IMR-90 (cell line): ENCODE data around the gene KIF18A. TPM values are rescaled to one million over a fixed set of nuclear protein-coding genes. Genes with fewer than 3 reads are reported as not detected.
A peak's percentile ranks its signal among the peaks of the same experiment; 100 is the strongest.

Experiments used
- ATAC-seq: fragments of 200-7000 bp; cut with Tn5 transposase; 2 replicates; pipeline ENCODE4 v1.9.1; 2020; ENCODE audit warnings: low read depth, mild to moderate bottlenecking, moderate library complexity
- BruUV-seq: library from RNA; stranded (reverse); fragments of 400-500 nt; replicated peaks from 2 replicates; lab custom pipeline; 2021; lab: Mats Ljungman, UMichigan
- CTCF ChIA-PET: fragments of 300-600 bp; formaldehyde crosslinking; extraction: SDS; loops from one replicate; lab custom pipeline; 2021; ENCODE audit warnings: antibody characterized with exemption; lab: Yijun Ruan, JAX
- POLR2A ChIA-PET: fragments of 300-600 bp; sonication (Branson Sonifier 250); formaldehyde crosslinking; loops from one replicate; lab custom pipeline; 2022; ENCODE audit warnings: antibody characterized with exemption; ENCODE audit not compliant: unreplicated experiment; lab: Charles Lee
- DNase-seq: peaks from one replicate; pipeline ENCODE4 v3.0.0; 2013
- H2AFZ ChIP-seq: replicated peaks from 2 replicates; pipeline ENCODE3; 2013; ENCODE audit warnings: low read length, mild to moderate bottlenecking; ENCODE audit not compliant: poor library complexity
- H2AK5ac ChIP-seq: 2 replicates; pipeline ENCODE4 v1.6.1; 2013; ENCODE audit warnings: low read depth, low read length, inconsistent platforms
- H2AK9ac ChIP-seq: replicated peaks from 2 replicates; pipeline ENCODE3; 2013; ENCODE audit warnings: mild to moderate bottlenecking, low read depth, low read length, moderate library complexity; ENCODE audit not compliant: poor library complexity
- H2BK120ac ChIP-seq: 2 replicates; pipeline ENCODE4 v1.6.1; 2013; ENCODE audit warnings: low read depth, low read length, inconsistent platforms
- H2BK15ac ChIP-seq: 3 replicates; pipeline ENCODE4 v1.6.1; 2013; ENCODE audit warnings: low read depth, low read length, inconsistent platforms
- H2BK20ac ChIP-seq: 2 replicates; pipeline ENCODE4 v1.6.1; 2013; ENCODE audit warnings: low read depth, mild to moderate bottlenecking, inconsistent platforms, low read length, moderate library complexity
- H2BK5ac ChIP-seq: 2 replicates; pipeline ENCODE4 v1.6.1; 2013; ENCODE audit warnings: mild to moderate bottlenecking, low read depth, low read length, inconsistent platforms; ENCODE audit not compliant: poor library complexity, severe bottlenecking
- H3K14ac ChIP-seq: replicated peaks from 2 replicates; pipeline ENCODE4 v1.6.1; 2013; ENCODE audit warnings: low read depth, low read length, inconsistent platforms
- H3K18ac ChIP-seq: 2 replicates; pipeline ENCODE4 v1.6.1; 2013; ENCODE audit warnings: low read depth, low read length, control low read depth
- H3K23ac ChIP-seq: 2 replicates; pipeline ENCODE4 v1.6.1; 2013; ENCODE audit warnings: low read depth, low read length, inconsistent platforms
- H3K27ac ChIP-seq: 2 replicates; pipeline ENCODE4 v1.5.1; 2013; ENCODE audit warnings: mild to moderate bottlenecking, control low read depth, low read length; ENCODE audit not compliant: insufficient read depth
- H3K27me3 ChIP-seq: 2 replicates; pipeline ENCODE4 v1.6.1; 2013; ENCODE audit warnings: low read length; ENCODE audit not compliant: control insufficient read depth, insufficient read depth
- H3K36me3 ChIP-seq: 2 replicates; pipeline ENCODE4 v1.6.1; 2013; ENCODE audit warnings: low read length, mixed read lengths; ENCODE audit not compliant: control insufficient read depth, insufficient read depth
- H3K4ac ChIP-seq: 2 replicates; pipeline ENCODE4 v1.6.1; 2013; ENCODE audit warnings: low read depth, low read length, inconsistent platforms
- H3K4me1 ChIP-seq: 2 replicates; pipeline ENCODE4 v1.6.1; 2013; ENCODE audit warnings: low read length, mixed read lengths; ENCODE audit not compliant: control insufficient read depth, insufficient read depth
- H3K4me2 ChIP-seq: 2 replicates; pipeline ENCODE4 v1.6.1; 2013; ENCODE audit warnings: low read depth, mild to moderate bottlenecking, control low read depth, low read length, moderate library complexity
- H3K4me3 ChIP-seq: 2 replicates; pipeline ENCODE4 v1.5.1; 2013; ENCODE audit warnings: low read depth, mild to moderate bottlenecking, control low read depth, low read length, moderate library complexity; ENCODE audit not compliant: insufficient read depth
- H3K56ac ChIP-seq: 2 replicates; pipeline ENCODE4 v1.6.1; 2013; ENCODE audit warnings: low read length, inconsistent platforms; ENCODE audit not compliant: insufficient read depth; ENCODE audit errors: extremely low read depth
- H3K79me1 ChIP-seq, 2 experiments: 2 replicates each; pipeline ENCODE4 v1.6.1; 2013; ENCODE audit warnings: low read length in 2 of 2, inconsistent platforms in 1 of 2, low read depth in 1 of 2
- H3K9ac ChIP-seq: 2 replicates; pipeline ENCODE4 v1.6.1; 2013; ENCODE audit warnings: low read depth, low read length, control low read depth
- H3K9me1 ChIP-seq: 2 replicates; pipeline ENCODE4 v1.6.1; 2013; ENCODE audit warnings: low read length, inconsistent platforms; ENCODE audit not compliant: insufficient read depth
- H3K9me3 ChIP-seq: 2 replicates; pipeline ENCODE4 v1.6.1; 2013; ENCODE audit warnings: low read length; ENCODE audit not compliant: control insufficient read depth, insufficient read depth
- H4K20me1 ChIP-seq: 2 replicates; pipeline ENCODE4 v1.6.1; 2013; ENCODE audit warnings: low read length, inconsistent platforms; ENCODE audit not compliant: insufficient read depth
- H4K5ac ChIP-seq: 2 replicates; pipeline ENCODE4 v1.6.1; 2013; ENCODE audit warnings: mild to moderate bottlenecking, low read depth, low read length, control low read depth
- H4K8ac ChIP-seq, 2 experiments: 2 replicates each; pipeline ENCODE4 v1.6.1; 2013; ENCODE audit warnings: low read depth in 2 of 2, low read length in 2 of 2, control low read depth in 1 of 2, inconsistent platforms in 1 of 2
- H4K91ac ChIP-seq: 2 replicates; pipeline ENCODE4 v1.6.1; 2013; ENCODE audit warnings: low read depth, low read length, inconsistent platforms; ENCODE audit not compliant: insufficient read depth
- BHLHE40 ChIP-seq: fragments of 150-350 bp; IDR thresholded peaks from 2 replicates; pipeline ENCODE4 v1.6.1; 2016; ENCODE audit warnings: mild to moderate bottlenecking, low read depth, low read length
- CEBPB ChIP-seq: IDR thresholded peaks from 2 replicates; pipeline ENCODE4 v1.6.1; 2012; ENCODE audit warnings: low read depth, low read length, improper control_type of control experiment
- CHD1 ChIP-seq: IDR thresholded peaks from 2 replicates; pipeline ENCODE4 v1.6.1; 2012; ENCODE audit warnings: low read depth, low read length, improper control_type of control experiment
- CTCF ChIP-seq: conservative IDR thresholded peaks from 2 replicates; pipeline ENCODE4 v1.5.1; 2012; ENCODE audit warnings: mild to moderate bottlenecking, low read depth, low read length, improper control_type of control experiment
- FOS ChIP-seq: fragments of 150-350 bp; IDR thresholded peaks from 2 replicates; pipeline ENCODE4 v1.6.1; 2016; ENCODE audit warnings: low read depth, low read length
- MAFK ChIP-seq: IDR thresholded peaks from 2 replicates; pipeline ENCODE4 v1.6.1; 2012; ENCODE audit warnings: low read depth, low read length, improper control_type of control experiment
- MXI1 ChIP-seq: IDR thresholded peaks from 2 replicates; pipeline ENCODE4 v1.6.1; 2012; ENCODE audit warnings: low read depth, mild to moderate bottlenecking, low read length, moderate library complexity, borderline replicate concordance
- NFE2L2 ChIP-seq: fragments of 150-350 bp; IDR thresholded peaks from 2 replicates; pipeline ENCODE4 v1.6.1; 2016; ENCODE audit warnings: low read depth, mild to moderate bottlenecking, low read length
- POLR2A ChIP-seq: IDR thresholded peaks from 2 replicates; pipeline ENCODE4 v1.6.1; 2012; ENCODE audit warnings: mild to moderate bottlenecking, low read depth, low read length
- RAD21 ChIP-seq: IDR thresholded peaks from 2 replicates; pipeline ENCODE4 v1.6.1; 2012; ENCODE audit warnings: low read length, improper control_type of control experiment
- RCOR1 ChIP-seq: IDR thresholded peaks from 2 replicates; pipeline ENCODE4 v1.6.1; 2012; ENCODE audit warnings: mild to moderate bottlenecking, low read length, improper control_type of control experiment; ENCODE audit not compliant: insufficient replicate concordance
- RFX5 ChIP-seq: IDR thresholded peaks from 2 replicates; pipeline ENCODE4 v1.8.0; 2012; ENCODE audit warnings: low read depth, mild to moderate bottlenecking, low read length, moderate library complexity
- WGBS, 2 experiments: methylation state at CpG; one replicate each; pipeline versions ENCODE4 v1.1.5 to v1.1.7; 2013; ENCODE audit warnings: missing lambda C conversion rate in 2 of 2; ENCODE audit not compliant: insufficient read length in 1 of 2; ENCODE audit errors: extremely low coverage in 2 of 2; 5-methylcytosine and 5-hydroxymethylcytosine counted together
- dilution Hi-C: fragments of 300-500 bp; cut with HindIII; formaldehyde crosslinking; loops from one replicate; pipeline ENCODE4 v1.14.3; 2018; ENCODE audit warnings: low sequenced_read_pairs; ENCODE audit not compliant: unreplicated experiment
- in situ Hi-C: fragments of 300-500 bp; cut with MboI; formaldehyde crosslinking; loops from 3 replicates; pipeline ENCODE4 v1.14.3; 2019; ENCODE audit warnings: low sequenced_read_pairs, inconsistent platforms, mixed read lengths
- intact Hi-C: fragments of 100-400 bp; cut with micrococcal nuclease; formaldehyde crosslinking; loops from 2 replicates; pipeline ENCODE4 v1.10.0; 2022
- polyA plus RNA-seq, 3 experiments: library from polyadenylated mRNA; depleted of rRNA; stranded (reverse); fragments of >200 nt; gene quantifications; 2 replicates each; pipeline ENCODE4 v1.2.3, GENCODE V29; 2012; ENCODE audit warnings: low replicate concordance in 1 of 3
- total RNA-seq: library from RNA; depleted of rRNA; stranded (reverse); fragments of >200 nt; gene quantifications from 2 replicates; pipeline ENCODE4 v1.2.3, GENCODE V29; 2012

The KIF18A gene
- total and polyA plus RNA-seq, 2 of the 4 experiments (the other 2 are of a cell fraction), result 8.9 to 24.4 TPM

- in situ Hi-C loops, result no loop called here
Observed at GRCh38 chr11:28123151-28123581, 15.2 kb upstream of the KIF18A start.

More at GRCh38 chr11:28123151-28123581, 15.2 kb upstream of the KIF18A start:
- DNase-seq (peak; percentile 82), ATAC-seq (peak; percentile 87)
- Histone ChIP-seq H2AK5ac (peak overlapping the region; percentile 18; the same call in 1 of the 2 replicates), H4K8ac (peak overlapping the region in 1 of 2 experiments; percentile 12; a peak in 2 of 4 replicates), H4K91ac (no peak overlapping the region), H3K4me1 (peaks cover 4% of the 10 kb centered on the region), H3K18ac (peak overlapping the region; percentile 100), H3K9me3 (no peaks in the 10 kb centered on the region), H3K56ac (no peak overlapping the region), H2BK5ac (peak overlapping the region; percentile 83), H3K9me1 (no peaks in the 10 kb centered on the region; the same call in 1 of the 2 replicates), H3K23ac (peak overlapping the region; percentile 25; the same call in 1 of the 2 replicates), H2AK9ac (no peak overlapping the region), H2AFZ (no peak overlapping the region), H2BK15ac (no peak overlapping the region), H3K79me1 (peaks cover 16 to 28% of the 10 kb centered on the region in 2 experiments; a peak in 3 of 4 replicates), H3K27ac (no peak overlapping the region), H3K4ac (peak overlapping the region; percentile 2; the same call in 1 of the 2 replicates), H3K27me3 (no peaks in the 10 kb centered on the region), H3K9ac (peak overlapping the region; percentile 21; the same call in 1 of the 2 replicates), H3K4me3 (peak overlapping the region; percentile 32; the same call in 1 of the 2 replicates), H3K36me3 (no peaks in the 10 kb centered on the region), H2BK120ac (peak overlapping the region; percentile 16), H3K4me2 (peak overlapping the region; percentile 100), H4K20me1 (no peaks in the 10 kb centered on the region), H4K5ac (peak overlapping the region; percentile 98; the same call in 1 of the 2 replicates), H2BK20ac (peak overlapping the region; percentile 30), H3K14ac (0 out of 2 replicates have a peak overlapping the region, but pooled peaks have one; percentile 4)
- dilution Hi-C loops, result no loop called here
- POLR2A ChIA-PET, result no interaction called here
- BruUV-seq, result no TSS peak
- CTCF ChIA-PET, result no interaction called here
- TF ChIP-seq RFX5 (no peak), FOS (peak; percentile 81; the same call in 1 of the 2 replicates), RCOR1 (no peak), CHD1 (no peak), RAD21 (no peak), CEBPB (peak; percentile 30; the same call in 1 of the 2 replicates), BHLHE40 (no peak), POLR2A (no peak), MAFK (no peak), CTCF (no peak), MXI1 (no peak), NFE2L2 (no peak)
- WGBS, 2 experiments, result no CpG with 5 or more reads among the region's 3 CpGs
- intact Hi-C loops, result loop anchor here (5.0 kb wide), 1 partner anchor 399 kb away; no protein-coding TSS in a partner anchor
